Measurements from ENCODE around the gene ACTR3C.
A peak's percentile ranks its signal among the peaks of the same experiment; 100 is the strongest.

Gene ACTR3C

DNA sequence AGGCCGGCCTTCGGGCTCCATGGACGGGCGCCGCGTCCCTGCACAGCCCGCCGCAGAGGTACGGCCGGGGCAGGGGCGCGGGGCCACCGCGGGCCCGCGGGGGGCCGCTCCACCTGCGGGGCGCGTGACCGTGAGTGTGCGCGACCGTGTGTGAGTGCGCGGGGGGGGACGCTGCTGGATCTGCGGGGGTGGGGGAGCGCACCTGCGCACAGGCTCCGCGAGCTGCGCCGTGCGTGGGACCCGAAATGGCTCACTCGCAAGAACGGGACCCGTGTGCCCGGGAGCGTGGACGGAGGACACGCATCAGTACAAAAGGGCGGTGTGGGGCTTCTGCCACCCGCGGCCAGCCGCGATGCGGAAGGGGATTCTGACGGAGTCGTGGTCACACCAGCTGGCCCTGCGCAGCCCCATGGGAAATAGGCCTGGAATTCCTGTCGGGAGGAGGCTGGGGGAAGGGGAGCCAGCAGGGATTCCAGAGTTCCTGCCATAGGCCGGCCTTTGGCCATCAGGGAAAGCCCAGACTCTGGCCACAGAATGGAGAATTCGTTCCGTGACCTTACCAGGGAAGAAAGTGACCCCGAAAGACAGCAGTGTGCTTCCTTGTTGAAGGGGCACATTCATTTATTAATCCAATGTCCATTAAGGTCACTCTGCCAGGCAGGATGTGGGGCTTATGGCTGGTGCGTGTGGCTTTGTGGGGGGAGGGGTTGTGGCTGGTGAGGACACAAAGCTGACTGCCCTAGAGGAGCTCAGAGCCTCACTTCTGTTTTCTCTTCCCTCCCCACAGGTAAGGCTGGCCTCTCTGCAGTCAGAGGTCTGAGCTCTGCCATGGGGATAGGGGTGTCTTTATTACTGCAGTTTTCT, 45.8 kb upstream of the ACTR3C start:
- TF ChIP-seq, protein P1, sequence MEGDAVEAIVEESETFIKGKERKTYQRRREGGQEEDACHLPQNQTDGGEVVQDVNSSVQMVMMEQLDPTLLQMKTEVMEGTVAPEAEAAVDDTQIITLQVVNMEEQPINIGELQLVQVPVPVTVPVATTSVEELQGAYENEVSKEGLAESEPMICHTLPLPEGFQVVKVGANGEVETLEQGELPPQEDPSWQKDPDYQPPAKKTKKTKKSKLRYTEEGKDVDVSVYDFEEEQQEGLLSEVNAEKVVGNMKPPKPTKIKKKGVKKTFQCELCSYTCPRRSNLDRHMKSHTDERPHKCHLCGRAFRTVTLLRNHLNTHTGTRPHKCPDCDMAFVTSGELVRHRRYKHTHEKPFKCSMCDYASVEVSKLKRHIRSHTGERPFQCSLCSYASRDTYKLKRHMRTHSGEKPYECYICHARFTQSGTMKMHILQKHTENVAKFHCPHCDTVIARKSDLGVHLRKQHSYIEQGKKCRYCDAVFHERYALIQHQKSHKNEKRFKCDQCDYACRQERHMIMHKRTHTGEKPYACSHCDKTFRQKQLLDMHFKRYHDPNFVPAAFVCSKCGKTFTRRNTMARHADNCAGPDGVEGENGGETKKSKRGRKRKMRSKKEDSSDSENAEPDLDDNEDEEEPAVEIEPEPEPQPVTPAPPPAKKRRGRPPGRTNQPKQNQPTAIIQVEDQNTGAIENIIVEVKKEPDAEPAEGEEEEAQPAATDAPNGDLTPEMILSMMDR (conservative IDR thresholded peaks at IDR 0.05): no peak
- peak overlapping the region; percentile 100 for H3K27ac ChIP-seq

GRCh38 chr7:150368096-150368883, 44.9 kb upstream of the ACTR3C start, which contains the start of gene REPIN1:
TSS of gene REPIN1 (plus strand) at chr7:150368822. CDS start at chr7:150369712, 890 bp downstream.
- peak within 1 kb of the TSS; percentile 100 for H3K27ac ChIP-seq
- TF ChIP-seq, protein P1 (conservative IDR thresholded peaks at IDR 0.05): no peak

DNA sequence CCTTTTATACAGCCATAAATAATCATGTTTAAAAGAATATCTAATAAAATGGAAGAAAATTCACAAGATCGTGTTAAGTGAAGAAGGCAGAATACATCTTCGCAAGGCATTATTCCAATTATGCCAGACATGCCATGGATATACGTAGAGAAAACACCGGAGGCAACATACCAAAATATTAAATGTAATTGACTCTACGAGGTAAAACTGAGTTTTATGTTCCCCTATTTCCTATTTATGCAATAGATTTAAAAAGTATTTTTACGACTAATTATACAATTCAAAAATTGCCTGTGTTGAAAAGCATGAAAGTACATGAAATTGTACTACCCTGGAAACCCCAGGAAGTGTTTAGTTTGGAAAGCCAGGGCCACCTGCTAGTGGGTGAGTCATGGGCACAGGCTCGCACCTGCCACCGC, 44.3 kb upstream of the ACTR3C start:
- H3K27ac ChIP-seq: peak overlapping the region; percentile 100
- TF ChIP-seq, protein P1 (conservative IDR thresholded peaks at IDR 0.05): no peak

- TF ChIP-seq, protein P1 (conservative IDR thresholded peaks at IDR 0.05): no peak
- no peak overlapping the region for H3K27ac ChIP-seq
Observed at GRCh38 chr7:150365673-150366398, 42.5 kb upstream of the ACTR3C start.

DNA sequence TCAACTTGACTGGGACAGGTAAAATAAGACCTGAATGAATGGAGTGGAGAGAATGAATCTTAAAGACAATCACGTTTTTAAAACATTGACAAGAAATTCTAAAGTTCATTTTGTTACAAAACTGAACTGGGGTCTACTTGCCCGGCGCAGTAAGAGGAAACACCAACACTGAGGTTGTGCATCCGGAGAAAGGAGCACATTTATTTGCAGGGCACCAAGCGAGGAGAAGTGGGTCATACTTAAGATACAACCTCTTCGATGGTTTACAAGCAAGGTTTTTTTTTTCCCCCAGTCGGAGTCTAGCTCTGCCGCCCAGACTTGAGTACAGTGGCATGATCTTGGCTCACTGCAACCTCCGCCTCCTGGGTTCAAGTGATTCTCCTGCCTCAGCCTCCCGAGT, 41.8 kb upstream of the ACTR3C start:
- TF ChIP-seq, protein P1 (conservative IDR thresholded peaks at IDR 0.05): no peak
- H3K27ac ChIP-seq: no peak overlapping the region

GRCh38 chr7:150363872-150364271, 40.5 kb upstream of the ACTR3C start:
- TF ChIP-seq, protein P1 (conservative IDR thresholded peaks at IDR 0.05): no peak
- no peak overlapping the region for H3K27ac ChIP-seq

DNA sequence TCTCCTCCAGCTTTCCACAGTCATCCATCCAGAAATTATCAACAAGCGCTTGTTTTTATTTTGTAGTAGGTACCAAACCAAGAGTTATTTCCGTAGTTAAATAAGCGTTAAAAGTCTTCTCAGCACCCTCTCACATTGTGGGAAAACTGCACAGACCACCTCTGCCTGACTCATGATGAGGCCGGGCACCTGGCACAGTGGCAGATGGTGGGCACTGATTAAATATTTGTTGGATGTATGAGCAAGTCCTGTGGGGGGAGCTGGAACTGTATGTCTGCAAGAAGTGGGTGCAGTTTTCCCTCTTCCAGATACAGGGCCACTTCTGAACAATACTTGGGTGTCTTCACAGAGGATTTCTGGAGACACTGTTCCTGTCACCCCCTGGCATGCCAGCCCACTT, 40.0 kb upstream of the ACTR3C start:
- H3K27ac ChIP-seq: no peak overlapping the region
- TF ChIP-seq, protein P1 (conservative IDR thresholded peaks at IDR 0.05): no peak

Data from VCaP (cell line).